ENCODE results near the gene MLLT11. TPM values are rescaled to one million over a fixed set of nuclear protein-coding genes. Genes with fewer than 3 reads are reported as not detected.

The MLLT11 gene
- polyA plus RNA-seq, 6 donors from 2014 or later: 0.82 to 3.1 (median 2.5) TPM

- Mint-ChIP-seq H3K27ac (no peak overlapping the region), H3K4me3 (no peak overlapping the region)
These were observed 46.7 kb downstream of the MLLT11 start for GRCh38 chr1:151106894-151107293.

DNA sequence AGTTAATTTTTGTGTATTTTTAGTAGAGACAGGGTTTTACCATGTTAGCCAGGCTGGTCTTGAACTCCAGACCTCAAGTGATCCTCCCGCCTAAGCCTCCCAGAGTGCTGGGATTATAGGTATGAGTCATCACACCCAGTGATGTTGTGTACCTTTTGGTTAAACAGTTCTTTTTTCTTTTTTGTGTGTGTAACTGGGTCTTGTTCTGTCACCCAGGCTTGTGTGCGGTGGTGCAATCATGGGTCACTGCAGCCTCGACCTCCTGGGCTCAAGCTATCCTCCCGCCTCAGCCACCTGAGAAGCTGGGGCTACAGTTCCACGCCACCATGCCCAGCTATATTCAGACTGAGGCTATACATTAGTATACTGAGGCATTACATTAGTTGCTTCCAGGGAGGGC, 48.1 kb downstream of the MLLT11 start:
- Mint-ChIP-seq H3K4me1 (no peaks in the 10 kb centered on the region), H3K27ac (no peak overlapping the region), H3K9me3 (no peaks in the 10 kb centered on the region), H3K36me3 (peaks cover 8 to 11% of the 10 kb centered on the region in 2 donors), H3K27me3 (no peaks in the 10 kb centered on the region), H3K4me3 (no peak overlapping the region)
- ATAC-seq (ENCODE audit: low read depth in 2 of 2) (no peak), DNase-seq (no peak)

More at GRCh38 chr1:151106894-151107293, 46.7 kb downstream of the MLLT11 start:
- ATAC-seq (ENCODE audit: low read depth in 2 of 2) (no peak), DNase-seq (no peak)
- H3K4me1 Mint-ChIP-seq: no peaks in the 10 kb centered on the region
- no peaks in the 10 kb centered on the region for H3K27me3 Mint-ChIP-seq
- peaks cover 8 to 11% of the 10 kb centered on the region in 2 donors for H3K36me3 Mint-ChIP-seq
- no peaks in the 10 kb centered on the region for H3K9me3 Mint-ChIP-seq

DNA sequence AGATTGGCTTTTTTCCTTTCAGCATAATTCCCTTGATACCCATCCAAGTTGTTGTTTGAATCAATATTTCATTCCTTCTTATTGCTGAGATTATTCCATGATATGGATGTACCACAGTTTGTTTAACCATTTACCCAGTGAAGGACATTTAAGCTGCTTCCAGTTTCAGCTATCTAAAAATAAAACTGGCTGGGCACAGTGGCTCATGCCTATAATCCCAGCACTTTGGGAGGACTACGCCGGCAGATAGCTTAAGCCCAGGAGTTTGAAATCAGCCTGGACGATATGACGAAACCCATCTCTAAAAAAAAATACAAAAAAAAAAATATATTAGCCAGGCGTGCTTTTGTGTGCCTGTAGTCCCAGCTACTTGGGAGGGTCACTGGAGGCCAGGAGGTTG, 53.7 kb downstream of the MLLT11 start:
- DNase-seq (no peak), ATAC-seq (ENCODE audit: low read depth in 2 of 2) (no peak)
- Mint-ChIP-seq H3K9me3 (no peaks in the 10 kb centered on the region), H3K27me3 (no peaks in the 10 kb centered on the region), H3K27ac (no peak overlapping the region), H3K36me3 (peaks cover 13 to 14% of the 10 kb centered on the region in 2 donors), H3K4me3 (no peak overlapping the region), H3K4me1 (no peaks in the 10 kb centered on the region)

Other genes with a start within 250 kb of the MLLT11 start
- gene ARNT, start 183.8 kb upstream of the MLLT11 start, polyA plus RNA-seq (ENCODE audit: low read depth in 6 of 6): 10 to 100 TPM; 15.0 to 33.4 (median 26.0) TPM
- gene CTXND2, start 173.3 kb upstream of the MLLT11 start, polyA plus RNA-seq (ENCODE audit: low read depth in 6 of 6): not detected
- 10 to 100 TPM; 16.5 to 30.5 (median 22.6) TPM for gene SETDB1, start 134.0 kb upstream of the MLLT11 start, polyA plus RNA-seq (ENCODE audit: low read depth in 6 of 6)
- gene CERS2, start 85.6 kb upstream of the MLLT11 start, polyA plus RNA-seq (ENCODE audit: low read depth in 6 of 6): 100 to 1,000 TPM in 4 of 6 donors, 10 to 100 TPM in 2; 95.5 to 127 (median 115) TPM
- gene ANXA9, start 78.1 kb upstream of the MLLT11 start, polyA plus RNA-seq (ENCODE audit: low read depth in 6 of 6): under 1 TPM in 2 of 6 donors, not detected in 4; 0.13 to 0.42 TPM
- gene MINDY1, start 53.5 kb upstream of the MLLT11 start, polyA plus RNA-seq (ENCODE audit: low read depth in 6 of 6): 1 to 10 TPM; 2.4 to 8.8 (median 3.5) TPM
- gene PRUNE1, start 51.9 kb upstream of the MLLT11 start, polyA plus RNA-seq (ENCODE audit: low read depth in 6 of 6): 10 to 100 TPM; 40.2 to 89.9 (median 48.7) TPM
- gene BNIPL, start 23.8 kb upstream of the MLLT11 start, polyA plus RNA-seq (ENCODE audit: low read depth in 6 of 6): under 1 TPM in 1 of 6 donors, not detected in 5; 0.19 TPM
- gene C1orf56, start 12.6 kb upstream of the MLLT11 start, polyA plus RNA-seq (ENCODE audit: low read depth in 6 of 6): 10 to 100 TPM in 1 of 6 donors, 1 to 10 TPM in 5; 1.3 to 10.7 (median 8.2) TPM
- gene CDC42SE1, start 775 bp upstream of the MLLT11 start, polyA plus RNA-seq (ENCODE audit: low read depth in 6 of 6): 100 to 1,000 TPM in 5 of 6 donors, 10 to 100 TPM in 1; 98.9 to 152 (median 119) TPM
- 1 to 10 TPM; 2.4 to 9.2 (median 4.8) TPM for gene GABPB2, start 10.4 kb downstream of the MLLT11 start, polyA plus RNA-seq (ENCODE audit: low read depth in 6 of 6)
- gene SEMA6C, start 86.2 kb downstream of the MLLT11 start, polyA plus RNA-seq (ENCODE audit: low read depth in 6 of 6): not detected
- gene TNFAIP8L2, start 96.3 kb downstream of the MLLT11 start, polyA plus RNA-seq (ENCODE audit: low read depth in 6 of 6): 10 to 100 TPM in 2 of 6 donors, 1 to 10 TPM in 3, not detected in 1; 5.0 to 15.6 (median 8.3) TPM
- 1 to 10 TPM in 1 of 6 donors, under 1 TPM in 4, not detected in 1; 0.25 to 1.1 (median 0.60) TPM for gene LYSMD1, start 105.5 kb downstream of the MLLT11 start, polyA plus RNA-seq (ENCODE audit: low read depth in 6 of 6)
- gene SCNM1, start 105.7 kb downstream of the MLLT11 start, polyA plus RNA-seq (ENCODE audit: low read depth in 6 of 6): 10 to 100 TPM; 62.2 to 96.1 (median 71.2) TPM
- 1 to 10 TPM in 1 of 6 donors, under 1 TPM in 2, not detected in 3; 0.32 to 1.2 (median 0.53) TPM for gene TMOD4, start 115.6 kb downstream of the MLLT11 start, polyA plus RNA-seq (ENCODE audit: low read depth in 6 of 6)
- gene VPS72, start 129.8 kb downstream of the MLLT11 start, polyA plus RNA-seq (ENCODE audit: low read depth in 6 of 6): 10 to 100 TPM; 58.1 to 81.1 (median 72.1) TPM
- 10 to 100 TPM; 17.0 to 22.9 (median 19.7) TPM for gene PIP5K1A, start 138.2 kb downstream of the MLLT11 start, polyA plus RNA-seq (ENCODE audit: low read depth in 6 of 6)
- 100 to 1,000 TPM; 253 to 417 (median 291) TPM for gene PSMD4, start 194.3 kb downstream of the MLLT11 start, polyA plus RNA-seq (ENCODE audit: low read depth in 6 of 6)
- gene ZNF687, start 221.9 kb downstream of the MLLT11 start, polyA plus RNA-seq (ENCODE audit: low read depth in 6 of 6): 1 to 10 TPM in 4 of 6 donors, under 1 TPM in 2; 0.08 to 2.6 (median 1.6) TPM

Data from naive B cell (primary cell).